Stomach smooth muscle (tissue), 2 donors: ENCODE results near the gene CADM2.
"Not testable (repeated sequence)": the region's sequence is repeated elsewhere in the genome, so short reads cannot be mapped to it uniquely, and the experiment has no call there.

Source experiments
- H3K27ac ChIP-seq: one replicate; pipeline ENCODE4 v1.7.0; 2013; ENCODE audit warnings: mild to moderate bottlenecking, low read length, inconsistent platforms
- H3K27me3 ChIP-seq, 2 donors: one replicate each; pipeline ENCODE4 v1.7.0; 2013; ENCODE audit warnings: low read length in 2 of 2; ENCODE audit not compliant: insufficient read depth in 2 of 2, control insufficient read depth in 1 of 2
- H3K36me3 ChIP-seq, 2 donors: one replicate each; pipeline ENCODE4 v1.7.0; 2013; ENCODE audit warnings: low read length in 2 of 2; ENCODE audit not compliant: control insufficient read depth in 2 of 2, insufficient read depth in 2 of 2
- H3K4me1 ChIP-seq: one replicate; pipeline ENCODE4 v1.7.0; 2013; ENCODE audit warnings: low read length; ENCODE audit not compliant: control insufficient read depth, insufficient read depth
- H3K4me3 ChIP-seq, 2 donors: one replicate each; pipeline ENCODE4 v1.7.0; 2013; ENCODE audit warnings: low read length in 2 of 2
- H3K9ac ChIP-seq, 2 donors: one replicate each; pipeline ENCODE4 v1.7.0; 2013; ENCODE audit warnings: low read length in 2 of 2, mild to moderate bottlenecking in 1 of 2
- H3K9me3 ChIP-seq, 2 donors: one replicate each; pipeline ENCODE4 v1.7.0; 2013; ENCODE audit warnings: low read length in 2 of 2; ENCODE audit not compliant: control insufficient read depth in 2 of 2
- donor health status: healthy.
- donor health status: Pancreatic carcinoma.

The CADM2 gene

DNA sequence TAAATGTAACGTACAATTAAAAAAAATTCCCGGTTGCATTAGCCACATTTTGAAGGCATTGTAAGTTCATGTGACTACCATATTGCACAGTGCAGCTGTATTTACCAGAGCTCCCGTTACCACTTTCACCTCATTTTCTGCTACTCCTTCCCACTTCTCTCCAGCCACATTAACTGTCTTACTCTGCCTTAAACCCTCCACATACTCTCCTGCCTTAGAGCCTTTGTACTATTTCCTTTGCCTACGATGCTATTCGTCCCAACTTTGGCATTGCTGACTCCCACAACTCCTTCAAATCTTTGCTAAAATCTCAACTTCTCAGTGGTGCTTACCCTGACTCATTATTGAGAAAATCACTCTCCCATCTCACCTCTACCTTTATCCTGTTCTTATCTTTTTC, 115.2 kb downstream of the CADM2 start:
- H3K27me3 ChIP-seq, result no peaks in the 10 kb centered on the region
- H3K36me3 ChIP-seq, result no peaks in the 10 kb centered on the region
- H3K9me3 ChIP-seq, result no peaks in the 10 kb centered on the region
- no peak overlapping the region for H3K4me3 ChIP-seq
- H3K4me1 ChIP-seq, result no peaks in the 10 kb centered on the region
- no peak overlapping the region for H3K9ac ChIP-seq
- no peak overlapping the region for H3K27ac ChIP-seq

- Histone ChIP-seq H3K9ac (no peak overlapping the region), H3K4me3 (no peak overlapping the region), H3K27me3 (no peaks in the 10 kb centered on the region), H3K27ac (no peak overlapping the region), H3K4me1 (no peaks in the 10 kb centered on the region), H3K9me3 (no peaks in the 10 kb centered on the region), H3K36me3 (no peaks in the 10 kb centered on the region)
Observed at GRCh38 chr3:85075663-85076062, 116.9 kb downstream of the CADM2 start.

DNA sequence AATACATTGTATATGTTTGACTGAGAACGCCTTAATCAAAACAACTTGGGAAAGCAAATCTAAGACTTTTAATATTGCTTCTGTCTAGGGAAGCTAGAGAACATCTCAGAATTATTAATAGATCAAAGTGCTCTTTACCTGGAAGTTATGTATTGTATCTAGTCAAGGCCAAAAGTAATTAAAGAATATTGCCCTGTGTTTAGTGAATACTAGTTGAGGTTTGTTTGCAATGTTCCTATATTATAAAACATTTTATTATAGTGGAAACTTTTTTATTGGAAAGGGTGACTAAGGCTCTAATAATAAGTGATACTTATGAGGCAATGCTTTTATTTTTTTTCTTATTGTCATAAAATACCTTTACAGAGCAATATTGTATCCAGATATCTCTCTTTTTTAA, 118.2 kb downstream of the CADM2 start:
- no peak overlapping the region for H3K27ac ChIP-seq
- H3K36me3 ChIP-seq, result no peaks in the 10 kb centered on the region
- H3K9ac ChIP-seq, result no peak overlapping the region
- H3K9me3 ChIP-seq, result no peaks in the 10 kb centered on the region
- H3K4me1 ChIP-seq, result no peaks in the 10 kb centered on the region
- no peak overlapping the region for H3K4me3 ChIP-seq
- H3K27me3 ChIP-seq, result no peaks in the 10 kb centered on the region

- Histone ChIP-seq H3K27ac (no peak overlapping the region), H3K36me3 (no peaks in the 10 kb centered on the region), H3K4me1 (no peaks in the 10 kb centered on the region), H3K9ac (no peak overlapping the region), H3K4me3 (no peak overlapping the region), H3K9me3 (no peaks in the 10 kb centered on the region), H3K27me3 (no peaks in the 10 kb centered on the region)
Observed at GRCh38 chr3:85081191-85081906, 122.6 kb downstream of the CADM2 start.

DNA sequence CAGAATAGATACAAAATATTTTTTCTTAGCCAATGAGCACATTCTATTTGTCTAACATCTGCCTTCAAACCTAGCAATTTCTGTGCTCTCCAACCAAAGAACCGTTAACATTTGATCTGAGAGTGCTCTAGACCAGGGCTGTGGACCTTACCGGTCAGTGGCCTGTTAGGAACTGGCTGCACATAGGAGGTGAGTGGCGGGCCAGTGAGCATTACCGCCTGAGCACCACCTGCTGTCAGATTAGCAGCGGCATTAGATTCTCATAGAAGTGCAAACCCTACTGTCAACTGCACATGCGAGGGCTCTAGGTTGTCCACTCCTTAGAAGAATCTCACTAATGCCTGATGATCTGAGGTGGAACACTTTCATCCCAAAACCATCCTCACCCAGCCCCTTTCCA, 131.7 kb downstream of the CADM2 start:
- Histone ChIP-seq H3K27ac (no peak overlapping the region), H3K9ac (no peak overlapping the region), H3K4me3 (no peak overlapping the region), H3K4me1 (no peaks in the 10 kb centered on the region), H3K36me3 (no peaks in the 10 kb centered on the region), H3K9me3 (no peaks in the 10 kb centered on the region), H3K27me3 (no peaks in the 10 kb centered on the region)

GRCh38 chr3:85100316-85100715, 141.5 kb downstream of the CADM2 start:
- H3K9ac ChIP-seq, result no peak overlapping the region
- no peak overlapping the region for H3K4me3 ChIP-seq
- H3K27me3 ChIP-seq, result no peaks in the 10 kb centered on the region
- no peaks in the 10 kb centered on the region for H3K36me3 ChIP-seq
- H3K9me3 ChIP-seq, result no peaks in the 10 kb centered on the region
- no peak overlapping the region for H3K27ac ChIP-seq
- no peaks in the 10 kb centered on the region for H3K4me1 ChIP-seq

- no peaks in the 10 kb centered on the region for H3K9me3 ChIP-seq
Observed at GRCh38 chr3:85102781-85103180, 144.0 kb downstream of the CADM2 start.

GRCh38 chr3:85110393-85110792, 151.6 kb downstream of the CADM2 start:
- Histone ChIP-seq H3K27ac (no peak overlapping the region), H3K36me3 (no peaks in the 10 kb centered on the region), H3K9ac (no peak overlapping the region), H3K4me3 (no peak overlapping the region), H3K9me3 (no peaks in the 10 kb centered on the region), H3K4me1 (no peaks in the 10 kb centered on the region), H3K27me3 (no peaks in the 10 kb centered on the region)

More at GRCh38 chr3:85102781-85103180, 144.0 kb downstream of the CADM2 start:
- H3K36me3 ChIP-seq, result no peaks in the 10 kb centered on the region
- H3K27me3 ChIP-seq, result no peaks in the 10 kb centered on the region
- no peaks in the 10 kb centered on the region for H3K4me1 ChIP-seq
- no peak overlapping the region for H3K4me3 ChIP-seq
- no peak overlapping the region for H3K9ac ChIP-seq
- no peak overlapping the region for H3K27ac ChIP-seq

DNA sequence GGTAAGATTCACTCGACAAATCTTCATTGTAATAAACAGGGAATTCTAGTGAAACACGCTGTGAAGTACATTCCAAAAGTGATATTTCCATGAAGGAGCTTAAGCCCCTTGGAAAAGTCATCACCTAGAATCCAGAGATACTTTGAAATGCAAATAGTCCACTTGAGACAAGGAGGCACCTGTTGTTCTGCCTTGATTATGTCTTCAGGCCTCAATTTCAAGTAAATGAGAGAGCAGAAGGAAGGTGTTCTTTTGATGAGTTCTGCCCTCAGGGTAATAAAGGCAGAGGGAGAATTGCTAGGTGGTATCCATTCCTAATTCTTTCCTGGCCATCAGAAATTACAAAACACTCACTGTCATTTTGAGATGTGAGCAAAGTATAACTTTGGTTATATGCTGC, 162.1 kb downstream of the CADM2 start:
- no peaks in the 10 kb centered on the region for H3K4me1 ChIP-seq
- no peak overlapping the region for H3K9ac ChIP-seq
- H3K9me3 ChIP-seq, result no peaks in the 10 kb centered on the region
- no peaks in the 10 kb centered on the region for H3K36me3 ChIP-seq
- H3K27me3 ChIP-seq, result no peaks in the 10 kb centered on the region
- H3K4me3 ChIP-seq, result no peak overlapping the region
- H3K27ac ChIP-seq, result no peak overlapping the region

- not testable (repeated sequence) for H3K27me3 ChIP-seq, H3K27ac ChIP-seq, H3K4me3 ChIP-seq, H3K9ac ChIP-seq, H3K4me1 ChIP-seq, H3K9me3 ChIP-seq, H3K36me3 ChIP-seq
Observed at GRCh38 chr3:85132864-85133263, 174.1 kb downstream of the CADM2 start.

GRCh38 chr3:85133691-85134420, 175.1 kb downstream of the CADM2 start:
- not testable (repeated sequence) for H3K4me3 ChIP-seq

More at GRCh38 chr3:85133691-85134420, 175.1 kb downstream of the CADM2 start:
- H3K9me3 ChIP-seq, H3K9ac ChIP-seq, H3K4me1 ChIP-seq, H3K27ac ChIP-seq, H3K36me3 ChIP-seq, H3K27me3 ChIP-seq: not testable (repeated sequence)
